IMR-90 (cell line): ENCODE data around the gene SERPIND1.

Experiments used
- CEBPB ChIP-seq: IDR thresholded peaks from 2 replicates; pipeline ENCODE4 v1.6.1; 2012; ENCODE audit warnings: low read depth, low read length, improper control_type of control experiment
- FOS ChIP-seq: fragments of 150-350 bp; IDR thresholded peaks from 2 replicates; pipeline ENCODE4 v1.6.1; 2016; ENCODE audit warnings: low read depth, low read length
- TF ChIP-seq, protein P1 (sequence below): conservative IDR thresholded peaks from 2 replicates; pipeline ENCODE4 v1.5.1; 2012; ENCODE audit warnings: mild to moderate bottlenecking, low read depth, low read length, improper control_type of control experiment

DNA sequence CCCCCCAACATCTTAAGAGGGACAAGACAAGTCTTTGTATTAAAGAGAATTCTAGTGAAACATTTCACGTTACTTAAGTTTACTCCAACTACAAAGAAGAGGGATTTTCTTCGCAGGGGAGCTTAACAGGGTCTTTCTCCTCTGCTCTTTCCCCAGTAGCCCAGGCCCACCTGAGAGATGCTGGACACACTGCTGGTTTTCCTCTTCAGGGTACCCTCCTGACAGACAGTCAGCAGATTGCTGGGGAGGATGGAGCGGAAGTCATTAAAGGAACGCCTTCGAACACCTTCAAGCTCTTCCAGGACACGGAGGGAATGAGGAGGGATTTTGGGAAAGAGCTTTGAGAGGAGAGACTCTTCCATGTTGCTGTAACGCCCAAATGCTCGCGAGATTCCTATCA, 45.6 kb downstream of the SERPIND1 start:
- TF ChIP-seq, protein P1, sequence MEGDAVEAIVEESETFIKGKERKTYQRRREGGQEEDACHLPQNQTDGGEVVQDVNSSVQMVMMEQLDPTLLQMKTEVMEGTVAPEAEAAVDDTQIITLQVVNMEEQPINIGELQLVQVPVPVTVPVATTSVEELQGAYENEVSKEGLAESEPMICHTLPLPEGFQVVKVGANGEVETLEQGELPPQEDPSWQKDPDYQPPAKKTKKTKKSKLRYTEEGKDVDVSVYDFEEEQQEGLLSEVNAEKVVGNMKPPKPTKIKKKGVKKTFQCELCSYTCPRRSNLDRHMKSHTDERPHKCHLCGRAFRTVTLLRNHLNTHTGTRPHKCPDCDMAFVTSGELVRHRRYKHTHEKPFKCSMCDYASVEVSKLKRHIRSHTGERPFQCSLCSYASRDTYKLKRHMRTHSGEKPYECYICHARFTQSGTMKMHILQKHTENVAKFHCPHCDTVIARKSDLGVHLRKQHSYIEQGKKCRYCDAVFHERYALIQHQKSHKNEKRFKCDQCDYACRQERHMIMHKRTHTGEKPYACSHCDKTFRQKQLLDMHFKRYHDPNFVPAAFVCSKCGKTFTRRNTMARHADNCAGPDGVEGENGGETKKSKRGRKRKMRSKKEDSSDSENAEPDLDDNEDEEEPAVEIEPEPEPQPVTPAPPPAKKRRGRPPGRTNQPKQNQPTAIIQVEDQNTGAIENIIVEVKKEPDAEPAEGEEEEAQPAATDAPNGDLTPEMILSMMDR, result no peak
- TF ChIP-seq CEBPB (no peak), FOS (no peak)
